WTC11 (cell line): Measurements from ENCODE around the gene TNS3.

ENCODE experiments used
- ATF3 ChIP-seq: sonication (generic); formaldehyde crosslinking; conservative IDR thresholded peaks from 2 replicates; pipeline ENCODE4 v1.8.1; 2022; ENCODE audit warnings: mild to moderate bottlenecking, missing genetic modification reagents
- KAT7 ChIP-seq: sonication (generic); formaldehyde crosslinking; IDR thresholded peaks from 2 replicates; pipeline ENCODE4 v1.8.1; 2023; ENCODE audit warnings: missing genetic modification reagents, mild to moderate bottlenecking, borderline replicate concordance
- MXD4 ChIP-seq: fragments of 250-450 bp; sonication (Bioruptor Pico); IDR thresholded peaks from 2 replicates; pipeline ENCODE4 v1.8.0; 2021; ENCODE audit warnings: mild to moderate bottlenecking, moderate library complexity, borderline replicate concordance
- PRDM15 ChIP-seq: sonication (generic); formaldehyde crosslinking; IDR thresholded peaks from 2 replicates; pipeline ENCODE4 v1.8.0; 2022; ENCODE audit warnings: missing genetic modification reagents
- PREB ChIP-seq: sonication (generic); formaldehyde crosslinking; IDR thresholded peaks from 2 replicates; pipeline ENCODE4 v1.8.1; 2022; ENCODE audit warnings: mild to moderate bottlenecking, missing genetic modification reagents, moderate library complexity, borderline replicate concordance
- RELA ChIP-seq: sonication (generic); formaldehyde crosslinking; IDR thresholded peaks from 2 replicates; pipeline ENCODE4 v1.8.1; 2022; ENCODE audit warnings: missing genetic modification reagents, mild to moderate bottlenecking, borderline replicate concordance
- SP1 ChIP-seq: sonication (generic); formaldehyde crosslinking; conservative IDR thresholded peaks from 2 replicates; pipeline ENCODE4 v1.8.1; 2022; ENCODE audit warnings: missing genetic modification reagents
- ZNF263 ChIP-seq: sonication (generic); formaldehyde crosslinking; IDR thresholded peaks from 2 replicates; pipeline ENCODE4 v1.8.1; 2022; ENCODE audit warnings: low read depth, mild to moderate bottlenecking, moderate library complexity, missing genetic modification reagents
- TF ChIP-seq, protein P1 (sequence below): fragments of 200-600 bp; IDR thresholded peaks from 2 replicates; pipeline ENCODE4 v1.8.0; 2022; ENCODE audit warnings: antibody characterized with exemption
- TF ChIP-seq, protein P2 (sequence below): sonication (generic); formaldehyde crosslinking; IDR thresholded peaks from 2 replicates; pipeline ENCODE4 v1.8.0; 2022; ENCODE audit warnings: mild to moderate bottlenecking, missing genetic modification reagents
- TF ChIP-seq, protein P3 (sequence below): sonication (generic); formaldehyde crosslinking; conservative IDR thresholded peaks from 2 replicates; pipeline ENCODE4 v1.8.1; 2023; ENCODE audit warnings: mild to moderate bottlenecking, low read depth, missing genetic modification reagents, moderate library complexity

GRCh38 chr7:47601881-47602249 is 20.0 kb upstream of the TNS3 start:
- TF ChIP-seq ATF3 (CRISPR knock-in tag) (no peak), RELA (CRISPR knock-in tag) (no peak), SP1 (CRISPR knock-in tag) (no peak), MXD4 (no peak), KAT7 (CRISPR knock-in tag) (no peak), PRDM15 (CRISPR knock-in tag) (no peak), ZNF263 (CRISPR knock-in tag) (no peak), PREB (CRISPR knock-in tag) (no peak)
- TF ChIP-seq, protein P1, sequence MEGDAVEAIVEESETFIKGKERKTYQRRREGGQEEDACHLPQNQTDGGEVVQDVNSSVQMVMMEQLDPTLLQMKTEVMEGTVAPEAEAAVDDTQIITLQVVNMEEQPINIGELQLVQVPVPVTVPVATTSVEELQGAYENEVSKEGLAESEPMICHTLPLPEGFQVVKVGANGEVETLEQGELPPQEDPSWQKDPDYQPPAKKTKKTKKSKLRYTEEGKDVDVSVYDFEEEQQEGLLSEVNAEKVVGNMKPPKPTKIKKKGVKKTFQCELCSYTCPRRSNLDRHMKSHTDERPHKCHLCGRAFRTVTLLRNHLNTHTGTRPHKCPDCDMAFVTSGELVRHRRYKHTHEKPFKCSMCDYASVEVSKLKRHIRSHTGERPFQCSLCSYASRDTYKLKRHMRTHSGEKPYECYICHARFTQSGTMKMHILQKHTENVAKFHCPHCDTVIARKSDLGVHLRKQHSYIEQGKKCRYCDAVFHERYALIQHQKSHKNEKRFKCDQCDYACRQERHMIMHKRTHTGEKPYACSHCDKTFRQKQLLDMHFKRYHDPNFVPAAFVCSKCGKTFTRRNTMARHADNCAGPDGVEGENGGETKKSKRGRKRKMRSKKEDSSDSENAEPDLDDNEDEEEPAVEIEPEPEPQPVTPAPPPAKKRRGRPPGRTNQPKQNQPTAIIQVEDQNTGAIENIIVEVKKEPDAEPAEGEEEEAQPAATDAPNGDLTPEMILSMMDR = no peak
- TF ChIP-seq, protein P2, sequence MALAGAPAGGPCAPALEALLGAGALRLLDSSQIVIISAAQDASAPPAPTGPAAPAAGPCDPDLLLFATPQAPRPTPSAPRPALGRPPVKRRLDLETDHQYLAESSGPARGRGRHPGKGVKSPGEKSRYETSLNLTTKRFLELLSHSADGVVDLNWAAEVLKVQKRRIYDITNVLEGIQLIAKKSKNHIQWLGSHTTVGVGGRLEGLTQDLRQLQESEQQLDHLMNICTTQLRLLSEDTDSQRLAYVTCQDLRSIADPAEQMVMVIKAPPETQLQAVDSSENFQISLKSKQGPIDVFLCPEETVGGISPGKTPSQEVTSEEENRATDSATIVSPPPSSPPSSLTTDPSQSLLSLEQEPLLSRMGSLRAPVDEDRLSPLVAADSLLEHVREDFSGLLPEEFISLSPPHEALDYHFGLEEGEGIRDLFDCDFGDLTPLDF (CRISPR knock-in tag) = no peak
- TF ChIP-seq, protein P3, sequence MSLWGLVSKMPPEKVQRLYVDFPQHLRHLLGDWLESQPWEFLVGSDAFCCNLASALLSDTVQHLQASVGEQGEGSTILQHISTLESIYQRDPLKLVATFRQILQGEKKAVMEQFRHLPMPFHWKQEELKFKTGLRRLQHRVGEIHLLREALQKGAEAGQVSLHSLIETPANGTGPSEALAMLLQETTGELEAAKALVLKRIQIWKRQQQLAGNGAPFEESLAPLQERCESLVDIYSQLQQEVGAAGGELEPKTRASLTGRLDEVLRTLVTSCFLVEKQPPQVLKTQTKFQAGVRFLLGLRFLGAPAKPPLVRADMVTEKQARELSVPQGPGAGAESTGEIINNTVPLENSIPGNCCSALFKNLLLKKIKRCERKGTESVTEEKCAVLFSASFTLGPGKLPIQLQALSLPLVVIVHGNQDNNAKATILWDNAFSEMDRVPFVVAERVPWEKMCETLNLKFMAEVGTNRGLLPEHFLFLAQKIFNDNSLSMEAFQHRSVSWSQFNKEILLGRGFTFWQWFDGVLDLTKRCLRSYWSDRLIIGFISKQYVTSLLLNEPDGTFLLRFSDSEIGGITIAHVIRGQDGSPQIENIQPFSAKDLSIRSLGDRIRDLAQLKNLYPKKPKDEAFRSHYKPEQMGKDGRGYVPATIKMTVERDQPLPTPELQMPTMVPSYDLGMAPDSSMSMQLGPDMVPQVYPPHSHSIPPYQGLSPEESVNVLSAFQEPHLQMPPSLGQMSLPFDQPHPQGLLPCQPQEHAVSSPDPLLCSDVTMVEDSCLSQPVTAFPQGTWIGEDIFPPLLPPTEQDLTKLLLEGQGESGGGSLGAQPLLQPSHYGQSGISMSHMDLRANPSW (CRISPR knock-in tag) = no peak
